HUES64 (cell line): Measurements from ENCODE around the gene TCERG1L.

Experiments used
- H3K27ac ChIP-seq: 2 replicates; pipeline ENCODE4 v1.7.0; 2013; ENCODE audit warnings: low read depth, low read length, inconsistent platforms
- H3K27me3 ChIP-seq: 2 replicates; pipeline ENCODE4 v1.6.1; 2013; ENCODE audit warnings: mild to moderate bottlenecking, low read length; ENCODE audit not compliant: insufficient read depth
- H3K36me3 ChIP-seq: 2 replicates; pipeline ENCODE4 v1.6.1; 2013; ENCODE audit warnings: mild to moderate bottlenecking, low read length; ENCODE audit not compliant: insufficient read depth
- H3K4me1 ChIP-seq: 2 replicates; pipeline ENCODE4 v1.6.1; 2013; ENCODE audit warnings: mild to moderate bottlenecking, low read length, moderate library complexity; ENCODE audit not compliant: insufficient read depth
- H3K4me3 ChIP-seq: 2 replicates; pipeline ENCODE4 v1.5.1; 2013; ENCODE audit warnings: mild to moderate bottlenecking, low read length, moderate library complexity
- H3K9ac ChIP-seq: 2 replicates; pipeline ENCODE4 v1.6.1; 2013; ENCODE audit warnings: mild to moderate bottlenecking, low read depth, low read length
- H3K9me3 ChIP-seq: 2 replicates; pipeline ENCODE4 v1.6.1; 2013; ENCODE audit warnings: low read depth, low read length; ENCODE audit not compliant: insufficient read depth
- WGBS: fragments of 150-250, 120-280 bp; methylation state at CpG from one replicate; pipeline ENCODE4 v1.1.7; 2013; ENCODE audit warnings: missing lambda C conversion rate; 5-methylcytosine and 5-hydroxymethylcytosine counted together

TCERG1L gene

DNA sequence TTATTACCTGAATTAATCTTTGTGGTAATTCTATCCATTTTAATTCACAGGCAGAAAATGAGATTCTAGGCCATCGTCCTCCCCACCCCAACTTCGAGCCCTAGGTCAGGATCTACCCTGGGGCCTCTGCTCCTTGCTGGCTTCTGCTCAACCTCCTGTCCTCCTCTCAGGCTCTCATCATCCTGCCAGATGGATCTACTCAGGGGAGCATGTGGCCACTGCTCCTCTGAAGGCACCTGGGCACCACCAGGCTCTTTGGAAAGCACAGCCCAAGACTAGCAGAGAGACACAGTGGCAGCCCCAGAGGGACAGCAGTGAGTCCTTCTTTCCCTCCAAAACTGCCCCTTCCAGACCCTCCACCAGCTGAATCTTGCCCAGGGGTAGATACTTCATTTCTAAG, 248.2 kb downstream of the TCERG1L start:
- peaks cover 17% of the 10 kb centered on the region for H3K4me1 ChIP-seq
- H3K4me3 ChIP-seq = no peak overlapping the region
- no peak overlapping the region for H3K27ac ChIP-seq
- H3K9ac ChIP-seq = no peak overlapping the region
- H3K27me3 ChIP-seq = no peaks in the 10 kb centered on the region
- WGBS = 94% methylated on average over 2 of the region's 2 CpGs
- peaks cover 6% of the 10 kb centered on the region; the same call in 1 of the 2 replicates for H3K9me3 ChIP-seq
- no peaks in the 10 kb centered on the region for H3K36me3 ChIP-seq

DNA sequence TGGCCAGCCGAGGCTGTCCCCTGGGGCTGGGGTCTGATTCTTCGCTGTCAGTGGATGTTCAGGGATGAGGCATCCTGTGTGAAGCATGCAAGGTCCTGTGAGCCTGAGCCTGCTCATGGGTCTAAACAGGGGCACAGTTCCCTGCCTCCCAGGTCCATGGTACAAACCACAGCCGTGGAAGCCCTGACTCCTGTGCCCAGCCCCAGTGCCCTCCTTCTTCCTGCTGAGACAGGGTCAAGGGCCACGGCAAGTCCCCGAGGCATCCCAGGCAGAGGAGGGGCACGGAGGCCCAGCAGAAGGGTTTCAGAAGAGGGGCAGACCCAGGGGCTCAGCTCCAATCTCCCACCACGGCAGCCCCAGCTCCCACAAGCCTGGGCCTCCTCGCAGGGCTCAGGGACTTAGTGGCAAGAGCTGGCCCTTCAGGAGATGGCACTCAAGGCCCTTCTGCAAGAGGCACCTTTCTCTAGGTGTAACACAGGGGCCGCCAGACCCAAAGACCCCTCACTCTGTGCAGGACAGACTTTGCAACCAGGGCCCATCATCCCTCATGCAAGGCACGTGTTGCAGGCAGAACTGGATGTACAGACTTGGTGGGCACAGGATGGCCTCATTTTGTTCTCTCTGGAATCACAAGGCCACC, 248.8 kb downstream of the TCERG1L start:
- no peak overlapping the region for H3K27ac ChIP-seq
- 82% methylated on average over 10 of the region's 10 CpGs for WGBS
- H3K27me3 ChIP-seq = no peaks in the 10 kb centered on the region
- H3K9me3 ChIP-seq = peaks cover 6% of the 10 kb centered on the region; the same call in 1 of the 2 replicates
- H3K4me3 ChIP-seq = no peak overlapping the region
- no peak overlapping the region for H3K9ac ChIP-seq
- no peaks in the 10 kb centered on the region for H3K36me3 ChIP-seq
- H3K4me1 ChIP-seq = peaks cover 17% of the 10 kb centered on the region

DNA sequence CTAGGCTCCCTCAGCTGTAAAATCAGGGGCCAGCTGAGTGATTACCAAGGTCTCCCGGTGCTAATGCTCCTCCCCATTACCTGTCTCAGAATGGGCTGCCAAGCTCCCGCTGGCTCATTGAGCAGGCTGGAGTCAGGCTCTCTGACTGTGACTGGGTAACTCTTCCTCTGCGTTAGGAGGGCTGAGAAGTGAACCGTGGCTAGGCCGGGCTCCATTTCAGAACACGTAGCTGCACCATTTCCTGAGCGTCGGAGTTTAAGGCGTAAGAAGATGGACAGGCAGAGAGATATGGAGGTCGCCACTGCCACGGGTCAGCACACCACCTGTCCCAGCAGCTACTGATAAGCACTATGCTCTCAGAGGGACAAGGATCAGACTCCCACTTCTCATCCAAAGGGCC, 250.3 kb downstream of the TCERG1L start:
- Histone ChIP-seq H3K4me1 (peaks cover 13% of the 10 kb centered on the region), H3K27me3 (no peaks in the 10 kb centered on the region), H3K27ac (no peak overlapping the region), H3K9ac (no peak overlapping the region), H3K36me3 (no peaks in the 10 kb centered on the region), H3K4me3 (no peak overlapping the region), H3K9me3 (peaks cover 6% of the 10 kb centered on the region; the same call in 1 of the 2 replicates)
- WGBS = 73% methylated on average over 11 of the region's 11 CpGs

DNA sequence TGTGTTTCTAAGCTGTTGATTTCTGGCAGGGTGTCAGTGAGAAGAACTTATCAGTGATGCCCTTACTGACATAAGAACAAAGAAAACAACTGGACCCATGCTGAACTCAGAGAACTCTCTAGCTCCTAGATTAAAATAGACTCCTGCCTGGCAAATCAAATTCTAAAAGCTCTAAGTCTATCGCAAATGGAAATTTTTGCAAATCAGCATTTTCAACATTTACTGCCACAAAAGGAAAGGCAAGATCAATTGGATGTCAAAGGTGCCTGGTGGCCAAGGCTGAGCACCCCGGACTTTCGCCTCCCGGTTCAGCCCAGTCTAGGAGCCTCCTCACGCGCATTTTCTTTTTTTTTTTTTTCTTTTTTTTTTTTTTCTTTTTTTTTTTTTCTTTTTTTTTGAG, 251.6 kb downstream of the TCERG1L start:
- no peak overlapping the region for H3K4me3 ChIP-seq
- no peaks in the 10 kb centered on the region for H3K36me3 ChIP-seq
- peaks cover 6% of the 10 kb centered on the region; the same call in 1 of the 2 replicates for H3K9me3 ChIP-seq
- peaks cover 7% of the 10 kb centered on the region for H3K4me1 ChIP-seq
- no peak overlapping the region for H3K27ac ChIP-seq
- H3K9ac ChIP-seq = no peak overlapping the region
- H3K27me3 ChIP-seq = no peaks in the 10 kb centered on the region
- 95% methylated on average over 6 of the region's 6 CpGs for WGBS

DNA sequence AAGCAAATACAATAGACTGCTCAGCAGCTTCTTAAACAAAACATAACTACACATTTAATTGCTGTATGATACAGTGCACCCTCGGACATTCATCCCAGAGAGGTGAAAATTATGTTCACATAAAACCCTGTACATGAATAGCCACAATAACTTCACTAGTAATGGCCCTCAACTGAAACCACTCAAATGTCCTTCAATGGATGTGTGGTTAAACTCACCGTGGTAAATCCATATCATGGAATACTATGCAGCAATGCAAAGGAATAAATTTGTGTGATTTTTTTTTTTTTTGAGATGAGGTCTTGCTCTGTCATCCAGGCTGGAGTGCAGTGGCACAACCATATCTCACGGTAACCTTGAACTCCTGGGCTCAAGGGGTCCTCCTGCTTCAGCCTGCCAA, 252.7 kb downstream of the TCERG1L start:
- Histone ChIP-seq H3K9me3 (peaks cover 6% of the 10 kb centered on the region; the same call in 1 of the 2 replicates), H3K27ac (no peak overlapping the region), H3K9ac (no peak overlapping the region), H3K4me3 (no peak overlapping the region), H3K27me3 (no peaks in the 10 kb centered on the region), H3K4me1 (peaks cover under 1% of the 10 kb centered on the region; the same call in 1 of the 2 replicates), H3K36me3 (no peaks in the 10 kb centered on the region)
- 95% methylated on average over 3 of the region's 3 CpGs for WGBS

DNA sequence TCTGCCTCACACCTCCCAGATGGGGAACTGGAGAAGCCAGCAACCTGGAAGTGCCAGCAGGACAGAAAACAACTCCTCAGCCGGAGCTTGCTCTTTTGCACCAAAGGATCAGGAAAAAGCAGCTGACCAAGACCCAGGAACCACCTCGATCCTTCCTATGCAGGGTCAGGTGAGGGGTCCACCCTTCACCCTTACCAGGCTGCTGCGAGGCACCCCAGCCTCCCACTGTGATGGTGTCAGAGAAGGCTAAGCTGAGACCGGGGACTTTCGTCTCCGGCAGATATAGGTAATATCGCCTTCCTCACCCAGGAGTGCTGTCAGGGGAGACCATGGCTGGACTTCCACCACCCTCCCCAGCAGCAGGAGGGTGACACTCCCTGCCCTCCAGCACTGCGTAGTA, 254.7 kb downstream of the TCERG1L start:
- 98% methylated on average over 8 of the region's 8 CpGs for WGBS
- Histone ChIP-seq H3K4me1 (no peaks in the 10 kb centered on the region), H3K9ac (no peak overlapping the region), H3K9me3 (peaks cover 16% of the 10 kb centered on the region), H3K27me3 (no peaks in the 10 kb centered on the region), H3K27ac (no peak overlapping the region), H3K4me3 (no peak overlapping the region), H3K36me3 (no peaks in the 10 kb centered on the region)

DNA sequence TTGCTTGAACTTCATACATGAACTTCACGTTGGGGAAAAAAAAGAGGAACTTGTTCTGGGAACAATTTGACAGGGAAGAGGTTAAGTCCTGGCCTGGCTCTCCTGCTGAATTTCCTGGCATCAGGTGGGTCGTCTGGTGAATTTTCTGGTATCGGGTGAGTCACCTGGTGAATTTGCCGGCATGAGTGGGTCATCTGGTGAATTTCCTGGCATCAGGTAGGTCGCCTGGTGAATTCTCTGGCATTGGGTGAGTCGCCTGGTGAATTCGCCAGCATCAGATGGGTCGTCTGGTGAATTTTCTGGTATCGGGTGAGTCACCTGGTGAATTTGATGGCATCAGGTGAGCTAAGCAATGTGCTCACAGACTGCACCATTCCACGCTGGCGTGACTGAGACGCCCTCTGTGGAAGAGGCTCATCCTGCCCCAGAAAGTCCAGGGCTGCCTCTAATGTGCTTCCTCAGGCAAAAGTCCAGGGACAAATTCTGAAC, 255.4 kb downstream of the TCERG1L start:
- WGBS = 84% methylated on average over 12 of the region's 12 CpGs

DNA sequence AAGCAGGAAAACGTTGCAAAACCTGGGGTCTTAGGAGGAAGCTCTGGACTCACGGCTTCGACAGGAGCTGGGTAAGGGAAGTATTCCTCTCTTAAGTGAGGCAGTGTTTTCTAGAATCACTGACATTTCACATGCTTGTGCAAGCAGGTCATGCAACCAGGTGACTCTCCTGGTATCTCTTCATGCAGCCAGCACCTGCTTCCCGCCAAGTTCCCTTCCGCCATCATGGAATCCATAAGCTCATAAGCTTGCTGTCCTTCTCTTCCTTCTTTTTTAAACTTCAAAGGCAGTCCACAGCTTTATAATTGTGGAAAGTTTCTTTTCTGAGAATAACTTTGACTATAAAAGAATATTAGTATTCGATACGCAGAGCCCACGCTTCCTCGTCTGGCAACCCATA, 256.1 kb downstream of the TCERG1L start:
- H3K4me1 ChIP-seq = no peaks in the 10 kb centered on the region
- H3K9me3 ChIP-seq = peaks cover 26% of the 10 kb centered on the region
- no peak overlapping the region for H3K9ac ChIP-seq
- H3K27ac ChIP-seq = no peak overlapping the region
- WGBS = 85% methylated on average over 9 of the region's 9 CpGs
- no peaks in the 10 kb centered on the region for H3K27me3 ChIP-seq
- no peaks in the 10 kb centered on the region for H3K36me3 ChIP-seq
- no peak overlapping the region for H3K4me3 ChIP-seq

More for the DNA sequence above, 255.4 kb downstream of the TCERG1L start:
- H3K27me3 ChIP-seq = no peaks in the 10 kb centered on the region
- no peak overlapping the region for H3K9ac ChIP-seq
- no peaks in the 10 kb centered on the region for H3K4me1 ChIP-seq
- no peak overlapping the region for H3K27ac ChIP-seq
- peaks cover 21% of the 10 kb centered on the region for H3K9me3 ChIP-seq
- H3K36me3 ChIP-seq = no peaks in the 10 kb centered on the region
- no peak overlapping the region for H3K4me3 ChIP-seq

DNA sequence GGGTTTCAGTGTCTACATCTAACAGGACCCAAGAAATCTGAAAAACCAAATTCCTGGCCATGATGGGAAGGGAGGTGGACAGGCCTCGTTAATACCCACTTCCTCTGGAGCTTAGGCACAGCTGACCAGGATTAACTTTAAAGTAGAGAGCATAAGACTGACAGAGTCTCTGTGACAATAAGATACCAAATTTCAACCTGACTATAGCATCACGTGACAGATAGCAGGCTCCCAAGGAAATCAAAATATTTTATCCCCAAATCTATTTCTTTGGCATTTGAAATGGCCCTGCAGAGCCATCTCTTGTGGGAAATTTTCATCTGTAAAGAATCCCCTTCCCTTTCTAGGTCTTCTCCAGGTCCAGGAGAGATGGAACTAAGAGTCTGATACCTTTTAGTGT, 258.3 kb downstream of the TCERG1L start:
- peaks cover 15% of the 10 kb centered on the region for H3K4me1 ChIP-seq
- peaks cover 24% of the 10 kb centered on the region for H3K9me3 ChIP-seq
- 97% methylated on average over 2 of the region's 2 CpGs for WGBS
- no peak overlapping the region for H3K27ac ChIP-seq
- H3K4me3 ChIP-seq = no peak overlapping the region
- no peak overlapping the region for H3K9ac ChIP-seq
- H3K36me3 ChIP-seq = no peaks in the 10 kb centered on the region
- H3K27me3 ChIP-seq = no peaks in the 10 kb centered on the region

DNA sequence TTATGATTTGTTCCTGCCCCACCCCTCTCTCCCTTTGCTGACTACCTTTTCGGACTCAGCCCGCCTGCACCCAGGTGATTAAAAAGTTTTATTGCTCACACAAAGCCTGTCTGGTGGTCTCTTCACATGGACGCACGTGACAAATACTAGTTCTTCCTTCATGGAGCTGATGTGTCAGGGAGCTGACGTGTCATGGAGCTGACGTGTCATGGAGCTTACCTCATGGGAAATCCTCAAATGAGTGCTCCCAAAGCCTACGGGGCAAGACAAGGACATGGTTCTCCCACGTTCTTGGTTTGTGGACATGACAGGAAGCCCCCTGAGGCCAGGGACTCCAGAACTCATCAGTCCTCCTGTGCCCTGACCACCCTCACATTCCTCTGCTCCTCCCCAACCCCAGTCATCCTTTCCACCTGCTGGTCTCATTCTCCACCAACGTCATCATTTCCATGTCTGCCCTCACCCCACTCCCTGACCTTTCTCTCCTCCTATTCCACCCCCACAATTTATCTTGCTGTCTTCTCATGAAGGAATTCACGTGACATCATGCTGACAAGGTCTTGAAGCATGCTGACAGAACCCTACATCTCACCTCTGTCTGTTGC, 261.3 kb downstream of the TCERG1L start:
- H3K27me3 ChIP-seq = no peaks in the 10 kb centered on the region
- WGBS = 84% methylated on average over 10 of the region's 10 CpGs
- no peak overlapping the region for H3K9ac ChIP-seq
- H3K4me3 ChIP-seq = no peak overlapping the region
- peaks cover 22% of the 10 kb centered on the region for H3K4me1 ChIP-seq
- H3K9me3 ChIP-seq = peaks cover 31% of the 10 kb centered on the region
- H3K36me3 ChIP-seq = no peaks in the 10 kb centered on the region
- H3K27ac ChIP-seq = no peak overlapping the region

DNA sequence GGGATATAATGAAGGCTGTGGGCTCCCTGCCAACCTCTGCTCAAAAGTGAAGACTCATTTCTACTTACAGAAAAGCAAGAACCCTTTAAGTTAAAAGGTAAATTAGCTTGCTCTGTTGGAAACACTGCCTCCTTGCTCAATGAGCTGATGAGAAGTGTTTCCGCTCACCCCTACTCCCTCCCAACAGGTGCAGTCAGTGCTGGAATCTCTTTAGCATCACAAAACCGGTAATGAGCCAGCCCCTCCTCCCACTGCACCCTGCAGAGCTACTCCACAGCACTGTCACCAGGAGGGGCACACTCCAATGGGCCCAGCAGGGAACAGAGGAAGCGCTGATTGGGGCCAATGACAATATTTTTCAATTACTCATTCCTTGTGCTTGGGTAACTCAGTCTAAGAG, 262.5 kb downstream of the TCERG1L start:
- Histone ChIP-seq H3K9ac (0 out of 2 replicates have a peak overlapping the region, but pooled peaks have one; percentile 7), H3K4me3 (peak overlapping the region; percentile 15; the same call in 1 of the 2 replicates), H3K4me1 (peaks cover 22% of the 10 kb centered on the region), H3K27me3 (no peaks in the 10 kb centered on the region), H3K9me3 (peaks cover 31% of the 10 kb centered on the region), H3K27ac (peak overlapping the region; percentile 90), H3K36me3 (no peaks in the 10 kb centered on the region)
- 4% methylated on average over 3 of the region's 3 CpGs for WGBS
